NK-92 treated with Interleukin-12 subunit alpha and Interleukin-12 subunit beta, amount 100 ng/mL, for 24 hours (cell line): Measurements from ENCODE around the gene GDF7.

Source experiments
- DNase-seq: peaks from one replicate; lab custom pipeline; 2025; lab: John Stamatoyannopoulos, UW

The GDF7 gene

DNA sequence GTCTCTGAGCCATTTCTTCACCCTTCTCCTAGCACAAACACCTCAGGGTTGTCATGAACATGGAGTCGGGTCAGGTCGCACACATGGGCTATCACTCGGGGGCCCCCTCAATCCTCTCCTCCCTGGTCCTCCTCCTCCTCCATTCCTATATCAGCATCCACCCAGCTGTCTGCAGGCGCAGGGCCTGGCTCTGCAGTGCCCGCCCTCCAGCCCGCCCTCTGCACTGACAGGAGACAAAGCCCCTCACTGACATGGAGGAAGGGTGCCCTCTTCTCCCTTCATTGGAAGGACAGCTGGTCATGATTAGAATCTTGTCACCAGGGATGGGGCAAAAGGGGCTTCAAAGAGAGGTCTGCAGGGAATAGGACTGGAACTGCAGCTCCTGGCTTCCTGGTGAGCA, 37.8 kb upstream of the GDF7 start:
- DNase-seq, result no peak

DNA sequence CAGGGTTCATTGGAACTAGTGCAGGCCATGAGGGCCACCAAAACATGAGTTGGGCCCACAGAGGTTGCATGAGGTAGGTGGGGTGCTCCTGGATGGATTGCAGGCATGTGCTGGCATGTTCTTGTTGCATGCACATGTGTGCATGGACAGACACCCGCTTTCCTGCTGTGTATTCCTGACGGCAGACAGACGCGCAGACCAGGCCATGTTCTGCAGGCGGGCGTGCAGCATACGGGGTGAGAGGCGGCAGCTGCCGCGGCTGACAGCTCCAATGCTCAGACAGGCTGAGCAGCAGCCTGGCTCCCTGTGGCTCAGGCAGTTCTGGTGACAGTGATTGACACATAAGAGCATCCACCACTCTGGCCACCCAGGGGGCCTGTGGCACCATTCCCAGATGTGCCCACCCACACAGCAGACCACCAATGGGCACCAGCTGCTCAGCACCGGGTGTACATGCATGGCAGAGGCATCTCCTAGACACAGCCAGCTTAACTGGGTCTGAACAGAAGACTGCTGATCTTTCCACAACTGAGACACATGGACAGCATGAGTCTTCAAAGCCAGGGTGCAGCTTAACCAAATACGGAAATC, 37.3 kb upstream of the GDF7 start:
- DNase-seq, result no peak

DNA sequence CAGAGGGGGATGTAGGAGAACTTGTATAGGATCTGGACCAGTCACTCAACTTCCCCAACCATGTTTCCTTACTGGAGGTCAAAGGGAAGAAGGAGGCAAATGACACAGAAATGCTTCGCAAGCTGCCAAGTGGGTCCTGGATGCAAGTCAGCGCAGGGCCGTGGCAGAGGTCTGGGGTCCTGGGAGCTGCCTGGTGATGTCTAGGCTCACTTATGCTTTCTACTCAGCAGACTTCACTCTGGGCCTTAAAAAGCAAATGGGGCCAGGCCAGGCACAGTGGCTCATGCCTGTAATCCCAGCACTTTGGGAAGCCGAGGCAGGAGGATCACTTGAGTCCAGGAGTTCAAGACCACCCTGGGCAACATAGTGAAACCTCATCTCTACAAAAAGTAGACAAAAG, 36.0 kb upstream of the GDF7 start:
- no peak for DNase-seq

DNA sequence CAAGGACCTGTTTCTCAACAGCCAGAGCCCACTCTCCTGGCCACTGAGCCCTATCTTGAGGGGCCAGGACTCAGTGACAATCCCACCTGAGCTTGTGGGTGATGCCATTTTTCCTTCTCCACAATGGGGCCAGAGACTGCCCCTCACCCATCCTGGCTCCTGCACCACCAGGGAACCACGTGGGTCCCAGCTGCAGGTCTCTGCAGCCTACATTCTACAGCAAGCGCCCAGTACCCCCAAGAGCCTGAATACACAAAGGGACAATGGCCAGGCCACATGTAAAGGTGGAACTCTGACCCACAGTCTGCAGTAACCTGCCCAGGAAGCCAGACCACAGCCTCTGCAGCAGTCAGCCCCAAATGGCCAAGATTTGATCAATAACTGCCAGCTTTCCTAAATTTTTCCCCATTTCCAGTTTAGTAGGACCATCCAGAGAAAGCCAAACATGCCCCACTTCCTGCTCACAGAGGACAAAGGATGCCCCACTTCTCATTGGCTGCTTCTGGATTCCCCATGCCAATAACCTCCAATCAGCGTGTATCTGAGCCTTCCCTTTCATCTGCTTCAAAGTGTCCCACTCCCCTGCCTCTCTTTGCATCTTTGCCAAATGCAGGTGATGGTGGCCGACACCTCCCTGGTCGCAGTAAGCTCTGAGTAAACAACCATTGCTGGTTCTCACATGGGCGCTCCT, 35.2 kb upstream of the GDF7 start:
- no peak for DNase-seq

DNA sequence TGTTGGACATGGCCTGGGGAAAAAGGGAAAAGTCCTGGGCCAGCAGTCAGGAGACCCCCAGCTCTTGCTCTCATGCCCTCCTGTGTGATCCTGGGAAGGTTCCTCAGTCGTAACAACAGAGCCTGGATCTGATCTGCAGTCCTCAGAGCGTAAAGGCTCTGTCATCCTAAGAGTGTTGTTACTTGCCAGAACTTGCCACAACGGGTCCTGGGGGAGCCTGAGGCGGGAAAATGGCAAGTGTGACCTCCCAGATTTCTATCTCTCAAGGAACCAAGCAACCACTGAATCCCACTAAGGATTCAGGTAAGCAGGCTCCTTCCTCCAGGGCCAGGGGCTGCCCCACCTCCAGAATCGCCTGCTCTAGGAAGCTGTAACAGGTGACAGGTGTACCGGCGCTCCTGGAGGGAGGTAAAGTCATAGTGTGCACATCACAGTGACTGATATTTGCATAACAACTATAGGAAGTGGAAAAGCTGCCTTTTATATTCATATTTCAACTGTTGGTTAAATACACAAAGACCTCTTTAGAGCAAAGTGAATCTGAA, 34.4 kb upstream of the GDF7 start:
- DNase-seq, result no peak

DNA sequence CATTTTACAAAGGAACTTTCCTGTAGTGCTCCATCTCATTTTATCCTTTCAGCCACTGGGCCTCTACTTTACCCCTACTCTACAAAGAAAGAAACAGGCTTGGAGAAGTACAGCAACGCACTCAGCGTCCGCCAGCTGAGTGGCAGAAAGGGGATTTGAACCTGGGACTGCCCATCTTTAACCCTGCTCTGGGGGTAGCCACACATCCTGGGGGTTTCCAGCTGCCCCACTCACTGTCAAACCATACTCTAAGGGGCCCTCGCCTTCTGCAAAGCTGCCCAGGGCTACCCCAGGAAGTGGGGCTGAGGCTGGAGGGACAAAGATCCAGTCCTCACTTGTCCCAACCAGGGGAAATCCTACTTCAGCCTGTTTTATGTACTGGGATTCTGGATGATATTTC, 33.9 kb upstream of the GDF7 start:
- DNase-seq, result no peak

DNA sequence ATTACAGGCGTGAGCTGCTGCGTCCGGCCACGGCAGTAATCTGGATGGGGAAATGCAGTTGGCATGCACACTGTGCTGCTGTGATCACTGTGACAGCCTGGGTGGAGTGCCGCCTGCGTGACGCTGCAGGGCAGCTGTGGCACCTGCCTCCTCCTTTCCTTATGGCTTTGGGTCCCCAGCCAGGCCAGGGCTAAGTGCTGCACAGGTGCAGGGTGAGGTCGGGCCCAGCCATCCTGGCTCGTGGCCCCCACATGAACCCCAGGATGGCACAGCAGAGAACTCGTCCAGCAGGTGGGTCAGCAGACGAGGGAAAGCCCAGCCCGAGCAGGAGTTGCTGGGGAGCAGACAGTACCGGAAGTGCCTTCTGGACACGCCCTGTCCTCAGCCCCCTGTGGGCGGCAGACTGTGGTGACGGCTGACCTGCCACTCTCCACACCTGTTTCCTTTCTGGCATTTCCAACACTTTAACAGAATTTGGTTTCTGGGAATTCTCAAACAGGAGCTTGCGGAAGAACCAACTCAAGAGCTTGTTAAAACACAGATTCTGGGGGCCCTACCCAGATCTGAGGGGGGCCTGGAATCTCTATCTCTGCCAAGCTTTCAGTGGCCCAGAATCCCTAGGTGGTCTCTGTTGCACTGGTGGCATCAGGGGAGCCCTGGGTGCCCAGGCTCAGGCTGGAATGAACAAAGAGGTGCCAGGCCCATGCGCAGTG, 33.0 kb upstream of the GDF7 start:
- no peak for DNase-seq

DNA sequence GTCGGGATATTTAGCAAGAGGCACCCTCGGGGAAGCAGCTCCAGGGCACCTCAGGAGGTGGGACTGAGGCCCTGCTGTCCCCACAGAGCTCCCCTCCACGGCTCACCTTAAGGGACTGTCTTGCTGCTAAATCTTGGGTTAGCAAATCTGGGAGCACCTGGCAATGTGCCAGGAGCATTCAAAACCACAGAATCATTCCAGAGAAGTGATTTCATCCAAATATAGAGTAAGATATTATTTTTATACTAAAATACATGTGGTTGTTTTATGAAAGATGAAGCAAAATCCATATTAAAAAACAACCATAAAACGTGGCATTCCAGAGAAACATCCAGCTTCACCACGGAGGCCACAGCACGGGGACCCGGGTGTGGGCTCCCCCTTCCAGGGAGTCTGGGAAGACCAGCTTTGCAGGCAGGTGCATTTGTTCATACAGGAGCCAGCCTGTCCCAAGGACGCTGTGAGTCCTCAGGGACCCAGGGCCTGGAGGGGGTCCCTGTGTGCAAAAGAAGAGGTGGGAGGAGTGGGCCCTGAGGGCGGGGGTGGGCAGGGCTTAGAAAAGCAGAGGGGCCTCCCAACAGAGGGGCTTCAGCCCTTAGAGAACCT, 32.3 kb upstream of the GDF7 start:
- DNase-seq, result no peak

DNA sequence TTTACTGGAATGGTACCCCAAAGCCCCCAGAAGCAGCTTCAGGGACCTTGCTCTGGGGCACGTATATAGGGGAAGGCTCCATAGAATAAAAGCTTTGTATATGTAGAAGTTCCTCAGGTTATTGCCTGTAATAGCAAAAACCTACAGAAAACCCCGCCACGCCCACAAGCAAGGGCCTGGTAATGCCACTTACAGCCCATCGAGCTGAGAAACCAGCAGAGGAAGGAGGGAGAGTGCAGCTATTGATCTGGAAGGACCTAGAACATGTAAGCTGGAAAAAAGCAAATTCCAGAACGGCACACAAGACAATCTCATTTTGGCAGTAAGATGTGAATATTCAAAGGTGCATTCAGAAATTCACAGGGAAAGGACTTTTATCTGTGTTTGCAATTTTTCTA, 31.8 kb upstream of the GDF7 start:
- DNase-seq, result no peak

DNA sequence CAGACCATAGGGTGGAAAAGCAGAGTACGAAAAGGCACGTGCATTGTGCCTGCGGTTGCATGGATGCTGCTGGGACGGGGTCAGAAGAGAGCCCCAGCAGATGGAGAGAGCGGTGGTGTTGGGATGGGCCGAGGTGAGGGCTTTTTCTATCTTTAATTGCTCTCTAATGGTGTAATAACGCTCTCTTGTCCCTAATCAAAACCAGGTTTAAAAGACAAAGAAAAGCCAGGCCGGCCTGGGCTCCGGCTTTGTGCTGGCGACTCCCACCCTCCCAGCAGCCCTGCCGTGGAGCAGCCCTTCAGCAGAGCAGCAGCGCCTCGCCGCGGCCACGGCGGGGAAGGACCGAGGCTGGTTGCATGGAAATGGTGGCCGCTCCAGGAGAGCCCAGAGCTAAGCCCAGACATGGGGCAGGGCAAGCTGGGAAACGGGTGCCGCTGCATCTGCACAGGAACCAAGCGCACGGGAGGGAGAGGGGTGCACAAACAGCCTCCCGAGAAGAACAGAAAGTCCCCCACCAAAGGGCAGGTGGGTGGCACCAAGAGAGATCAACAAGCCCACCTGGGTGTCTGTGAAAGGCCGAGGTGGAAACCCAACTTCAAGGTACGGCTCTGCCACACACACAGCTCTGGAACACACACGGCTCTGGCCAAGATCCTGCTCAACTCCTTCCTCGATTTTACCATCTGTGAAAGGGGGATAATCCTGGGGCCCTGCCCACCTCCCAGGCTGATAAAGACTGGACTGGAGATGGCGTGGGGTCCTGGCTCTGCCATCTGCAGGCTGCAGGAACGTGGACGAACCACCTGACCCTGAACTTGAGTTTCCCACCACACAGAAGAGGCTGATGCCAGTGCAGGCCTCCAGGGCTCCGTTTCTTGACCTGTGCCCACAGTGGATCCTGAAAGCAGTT, 31.0 kb upstream of the GDF7 start:
- DNase-seq, result no peak

DNA sequence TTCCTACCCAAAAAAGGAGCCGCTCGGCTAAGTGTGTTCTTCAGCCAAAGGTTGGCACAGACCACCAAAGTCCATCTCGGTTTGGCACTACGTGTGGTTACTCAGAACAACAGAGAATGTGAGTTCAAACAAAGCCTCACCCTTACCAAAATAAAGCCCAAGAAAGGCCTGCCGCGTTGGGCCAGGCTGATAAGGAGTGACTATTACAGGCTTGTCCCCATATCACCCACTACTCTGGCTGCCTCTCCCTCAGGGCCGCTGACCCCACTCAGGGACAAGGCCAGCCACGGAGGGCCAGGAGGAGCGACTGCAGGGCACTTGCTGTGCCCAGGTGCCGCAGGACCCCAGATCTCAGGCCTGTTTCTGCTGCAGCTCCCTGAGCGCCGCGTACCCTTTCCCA, 29.8 kb upstream of the GDF7 start:
- DNase-seq, result no peak

DNA sequence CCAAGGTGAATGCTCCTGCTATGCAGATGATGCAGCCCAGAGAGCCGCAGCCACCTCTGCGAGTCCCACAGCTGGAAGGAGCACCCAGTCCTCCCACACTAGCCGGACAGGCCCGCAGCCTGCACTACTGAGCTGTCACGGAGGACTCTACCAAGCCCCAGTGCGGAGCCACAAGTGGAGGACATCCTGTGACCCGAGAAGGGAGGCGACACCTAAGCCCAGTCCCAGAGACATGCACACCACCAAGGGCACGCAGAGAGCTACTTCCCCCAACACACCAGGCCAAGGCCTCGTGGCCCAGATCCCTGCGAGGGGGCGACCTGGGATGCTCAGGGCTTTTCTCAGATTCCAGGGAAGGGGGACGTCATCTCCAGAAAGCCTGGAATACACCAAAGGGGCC, 28.9 kb upstream of the GDF7 start:
- no peak for DNase-seq

DNA sequence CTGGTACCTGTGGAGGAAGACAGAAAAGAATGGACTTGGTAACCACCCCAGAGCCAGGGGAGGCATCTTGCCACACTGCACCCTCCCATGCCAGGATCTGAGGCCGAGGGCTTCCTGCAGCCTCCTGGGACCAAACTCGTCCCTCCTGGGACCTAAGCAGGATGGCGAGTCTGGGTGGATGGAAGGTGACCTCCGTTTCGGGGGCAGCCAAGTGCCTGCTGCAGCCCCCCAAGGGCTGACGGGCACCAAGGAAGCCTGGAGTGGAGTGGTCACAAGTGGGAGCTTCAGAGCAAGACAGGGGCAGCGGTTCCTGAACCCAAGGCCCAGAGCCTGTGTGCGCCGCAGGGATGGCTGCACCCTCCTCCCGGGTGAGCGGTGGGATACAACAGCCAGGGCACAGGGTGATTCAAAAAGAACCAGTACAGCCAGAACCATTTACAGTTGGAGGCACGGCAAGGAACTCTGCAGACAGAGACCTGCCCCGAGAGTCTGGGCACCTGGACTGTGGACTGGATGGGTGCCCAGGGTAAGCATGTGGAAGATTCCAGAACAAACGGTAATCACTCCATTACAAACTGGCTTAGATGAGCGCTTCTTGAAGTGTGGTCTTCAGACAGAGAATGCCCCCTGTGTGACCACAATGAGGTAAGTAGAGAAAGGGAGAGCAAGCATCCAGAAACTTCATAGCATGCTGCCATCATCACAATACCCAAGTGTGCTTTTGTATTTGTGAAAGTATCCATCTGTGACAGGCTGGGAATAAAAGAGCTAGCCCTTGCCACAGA, 28.1 kb upstream of the GDF7 start:
- DNase-seq, result no peak

DNA sequence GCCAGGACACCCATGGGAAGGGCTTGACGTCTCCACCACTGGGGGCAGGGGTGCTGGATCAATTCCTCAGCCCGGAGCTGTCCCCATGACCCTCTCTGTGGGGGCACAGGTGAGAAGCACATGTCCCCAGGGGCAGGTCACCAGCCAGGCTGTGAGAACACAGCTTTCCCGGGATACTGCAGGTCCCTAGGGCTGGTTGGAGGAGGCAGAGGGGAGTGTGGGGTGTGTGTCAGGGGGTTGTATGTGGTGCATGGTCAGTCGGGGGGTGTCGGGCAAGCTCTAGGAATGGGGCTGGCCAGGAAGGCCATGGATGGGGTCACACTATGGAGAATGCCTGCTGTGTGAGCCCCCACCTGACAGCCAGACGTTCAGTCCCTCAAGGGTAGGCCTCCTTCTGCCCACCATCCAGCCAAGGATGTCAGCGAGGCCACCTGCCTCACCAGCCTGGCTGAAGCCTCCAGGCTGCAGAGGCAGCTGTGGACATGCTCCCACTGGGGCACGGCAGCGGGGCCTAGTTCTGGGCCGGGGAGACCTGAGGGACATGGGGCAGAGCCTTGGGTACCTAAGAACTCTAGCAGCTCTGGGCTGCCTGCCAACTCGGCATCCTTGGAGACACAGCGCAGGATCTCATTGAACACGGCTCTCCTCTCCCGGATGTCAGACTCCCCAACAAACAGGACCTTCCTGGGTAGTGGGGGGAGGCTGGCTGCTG, 26.4 kb upstream of the GDF7 start:
- DNase-seq, result no peak

DNA sequence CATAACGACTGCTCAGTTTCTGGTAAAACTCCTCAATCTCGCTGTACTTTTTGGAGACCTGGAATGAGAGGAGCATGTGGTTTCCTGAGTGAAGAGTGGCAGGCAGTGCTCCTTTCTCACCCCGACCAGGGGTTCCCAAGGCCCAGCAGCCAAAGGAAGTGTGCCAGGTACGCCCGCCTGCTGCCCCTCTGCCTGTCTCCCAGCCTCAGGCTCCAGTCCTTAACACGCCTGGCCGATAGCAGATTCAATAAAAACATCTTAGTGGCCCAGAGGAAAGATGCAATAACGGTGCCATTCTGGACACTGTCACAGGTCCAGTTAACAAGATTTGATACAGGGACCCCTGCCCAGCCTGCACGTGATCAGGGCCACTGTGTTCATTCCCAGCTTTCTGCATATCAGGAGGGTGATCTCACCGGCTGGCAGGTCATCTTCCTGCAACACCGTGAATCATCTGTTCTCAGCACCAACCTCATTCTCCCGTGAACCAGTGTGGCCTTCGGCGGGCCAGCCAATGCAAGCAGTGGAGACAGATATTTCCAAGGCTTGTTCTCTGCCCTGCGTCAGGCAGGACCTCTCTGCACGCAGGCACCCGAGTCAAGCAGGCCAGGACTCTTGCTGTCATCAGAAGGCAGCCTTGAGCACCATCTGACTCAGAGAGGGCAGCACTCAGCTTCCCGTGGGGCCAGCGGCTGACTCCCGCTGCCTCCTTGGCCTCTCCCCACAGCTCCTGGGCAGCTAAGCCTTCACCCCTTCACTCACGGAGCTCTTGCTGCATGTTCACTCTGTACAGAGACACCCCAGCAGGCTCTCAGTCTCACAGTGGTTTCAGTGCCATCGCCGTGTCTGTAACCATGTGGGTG, 25.6 kb upstream of the GDF7 start:
- no peak for DNase-seq

DNA sequence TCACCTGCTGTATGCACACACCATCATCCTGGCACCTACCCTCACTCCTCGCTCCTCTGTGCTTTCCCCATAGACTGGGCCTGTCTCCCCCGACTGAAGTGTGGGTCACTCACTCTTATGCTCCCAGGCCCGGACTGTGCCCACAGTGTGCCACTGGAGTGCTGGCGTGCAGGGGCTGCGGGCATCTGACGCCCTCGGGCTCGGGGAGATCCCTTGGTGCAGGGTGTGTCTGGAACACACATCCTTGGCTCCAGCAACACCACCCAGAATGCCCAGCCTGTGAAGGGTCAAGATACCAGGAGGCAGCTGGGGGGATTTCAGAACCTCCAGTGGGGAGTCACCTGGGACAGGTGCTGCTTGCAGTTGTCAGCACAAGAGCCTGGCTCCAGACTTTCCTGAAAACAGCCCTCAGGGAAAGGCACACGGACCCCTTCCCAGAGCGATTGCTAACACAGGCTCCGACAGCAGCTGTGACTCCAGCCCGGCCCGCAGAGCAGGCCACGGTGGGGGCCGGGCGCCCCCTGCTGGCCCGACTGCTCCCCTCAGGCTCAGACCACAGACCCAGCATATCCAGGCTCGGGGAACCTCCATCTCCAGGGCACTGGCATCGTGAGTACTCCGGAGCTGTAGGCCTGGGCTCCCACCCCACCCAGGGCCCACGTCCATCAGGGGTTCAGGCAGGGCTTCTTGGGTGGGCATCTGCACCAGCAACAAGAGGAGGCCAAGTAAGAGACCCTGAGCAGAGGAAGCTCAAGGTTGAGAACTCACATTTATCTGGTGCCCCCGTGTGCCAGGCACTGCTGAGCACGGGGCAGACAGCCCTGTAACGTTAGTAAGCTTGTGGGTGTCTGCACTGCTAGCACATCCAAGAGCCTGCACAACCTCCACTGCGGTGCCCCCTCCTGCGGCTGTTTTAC, 24.6 kb upstream of the GDF7 start:
- DNase-seq, result peak; percentile 33

DNA sequence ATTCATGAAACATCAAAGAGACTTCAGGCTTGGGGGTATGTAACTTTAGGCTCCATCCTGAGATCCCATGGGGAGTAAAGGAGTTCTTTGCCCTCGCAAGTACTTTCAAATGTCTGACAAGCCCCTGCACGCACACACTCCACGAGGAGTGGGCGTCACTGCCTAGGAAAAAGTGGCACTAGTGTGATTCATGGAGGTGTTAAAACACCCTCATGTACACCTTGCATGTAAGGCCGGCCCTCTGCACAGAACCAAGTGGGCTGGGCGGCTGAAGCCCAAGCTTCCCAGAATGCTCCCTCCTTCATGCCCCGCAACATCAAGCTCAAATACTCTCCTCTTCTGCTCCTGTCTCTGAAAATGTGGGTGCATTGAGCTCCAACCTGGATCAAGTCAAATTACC, 23.9 kb upstream of the GDF7 start:
- no peak for DNase-seq

DNA sequence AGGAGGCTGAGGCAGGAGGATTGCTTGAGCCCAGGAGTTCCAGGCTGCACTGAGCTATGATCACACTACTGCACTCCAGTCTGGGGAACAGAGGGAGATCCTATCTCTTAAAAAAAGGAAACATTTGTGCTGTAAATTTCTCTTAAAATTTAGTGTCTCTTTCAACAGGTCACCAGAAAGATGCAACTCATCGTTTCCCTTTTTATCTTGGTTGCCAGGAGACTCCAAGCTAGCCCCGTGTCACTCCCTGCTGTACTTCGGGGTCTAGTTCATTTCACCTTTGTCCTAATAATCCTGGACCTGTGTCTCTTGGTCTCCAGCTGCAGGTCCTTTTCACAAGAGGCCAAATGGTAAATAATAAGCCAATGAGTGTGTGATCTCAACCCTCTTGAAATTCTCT, 23.1 kb upstream of the GDF7 start:
- no peak for DNase-seq
